Right cardiac atrium (tissue), 5 donors: ENCODE results near the gene SFTA2. TPM values are rescaled to one million over a fixed set of nuclear protein-coding genes. Genes with fewer than 3 reads are reported as not detected.
A peak's percentile ranks its signal among the peaks of the same experiment; 100 is the strongest.
"Not testable (repeated sequence)": the region's sequence is repeated elsewhere in the genome, so short reads cannot be mapped to it uniquely, and the experiment has no call there.

Source experiments
- ATAC-seq, 2 donors: fragments of 200-7000 bp; cut with Tn5 transposase; one replicate each; pipeline versions ENCODE4 v1.8.0 to v1.9.1; 2020; ENCODE audit warnings: moderate library complexity in 2 of 2, mild to moderate bottlenecking in 1 of 2
- DNase-seq, 3 donors: peaks; one replicate each; pipeline ENCODE4 v3.0.0-alpha.2; 2020
- H3K27ac ChIP-seq: one replicate; pipeline ENCODE4 v1.5.1; 2013; ENCODE audit warnings: mild to moderate bottlenecking, low read length, control low read depth, moderate library complexity
- H3K27me3 ChIP-seq: one replicate; pipeline ENCODE4 v1.6.1; 2013; ENCODE audit not compliant: control insufficient read depth, insufficient read depth
- H3K4me1 ChIP-seq: one replicate; pipeline ENCODE4 v1.6.1; 2013; ENCODE audit warnings: low read length; ENCODE audit not compliant: control insufficient read depth, insufficient read depth
- H3K4me3 ChIP-seq: one replicate; pipeline ENCODE4 v1.5.1; 2013; ENCODE audit warnings: low read length, control low read depth
- H3K9me3 ChIP-seq: one replicate; pipeline ENCODE4 v1.6.1; 2013; ENCODE audit warnings: low read length; ENCODE audit not compliant: control insufficient read depth
- WGBS: extraction: QIAGEN DNeasy Blood & Tissue Kit; methylation state at CpG from one replicate; pipeline ENCODE4 v1.1.7; 2013; 5-methylcytosine and 5-hydroxymethylcytosine counted together
- intact Hi-C, 4 donors: fragments of 100-400 bp; cut with DNase I; formaldehyde crosslinking; loops; one replicate each; pipeline versions ENCODE4 v1.11.0 to v1.14.0; 2022 to 2023
- polyA plus RNA-seq: library from polyadenylated mRNA; stranded (reverse); fragments of 200-250 nt; gene quantifications from one replicate; pipeline ENCODE4 v1.2.3, GENCODE V29; 2013
- total RNA-seq, 4 donors: library from RNA; stranded (reverse); fragmentation: NEBNext Ultra II Directional; extraction: Animal tissue kit (Norgen Biotek cat#: 25700); gene quantifications; one replicate each; pipeline ENCODE4 v1.2.1, GENCODE V29; 2021
- donor health status: healthy with polysubstance abuse.
- donor health status: DM: no; HTN: yes; CAD: no.
- donor health status: DM: no; HTN: no; CAD: no.
- donor health status: DM: no; HTN: yes; CAD: no; lungs with severe emphysema.
- donor health status: DM: yes; HTN: yes; CAD: no.

SFTA2 gene
- total and polyA plus RNA-seq, 5 donors, result 0.45 TPM; not detected in 4

GRCh38 chr6:30926644-30927043, 5.3 kb downstream of the SFTA2 start:
- intact Hi-C loops, result no loop called here
- peak; percentile 41 to 74 for ATAC-seq

GRCh38 chr6:30924040-30924627, 7.8 kb downstream of the SFTA2 start:
- not testable (repeated sequence) for H3K9me3 ChIP-seq, H3K27me3 ChIP-seq, H3K4me3 ChIP-seq, H3K4me1 ChIP-seq, H3K27ac ChIP-seq
- ATAC-seq (peak in 1 of 2 donors; percentile 57), DNase-seq (peak in 2 of 3 donors; percentile 47 to 57)
- WGBS, result 79% methylated on average over 9 of the region's 9 CpGs
- intact Hi-C loops, result loop anchor here in 1 of 4 donors (5.0 kb wide), 1 partner anchor 138 kb away; no protein-coding TSS in a partner anchor

More at GRCh38 chr6:30926644-30927043, 5.3 kb downstream of the SFTA2 start:
- 80% methylated on average over 4 of the region's 4 CpGs for WGBS
- no peaks in the 10 kb centered on the region for H3K4me1 ChIP-seq
- peak overlapping the region; percentile 48 for H3K27ac ChIP-seq
- no peak overlapping the region for H3K4me3 ChIP-seq
- peak in 1 of 3 donors; percentile 40 for DNase-seq
- no peaks in the 10 kb centered on the region for H3K27me3 ChIP-seq
- H3K9me3 ChIP-seq, result no peaks in the 10 kb centered on the region

- DNase-seq (no peak), ATAC-seq (no peak)
- H3K27me3 ChIP-seq, result no peaks in the 10 kb centered on the region
- H3K4me1 ChIP-seq, result no peaks in the 10 kb centered on the region
- WGBS, result 93% methylated on average over 7 of the region's 7 CpGs
- intact Hi-C loops, result loop anchor here in 1 of 4 donors (5.0 kb wide), 1 partner anchor 140 kb away; no protein-coding TSS in a partner anchor
- H3K27ac ChIP-seq, result no peak overlapping the region
- no peak overlapping the region for H3K4me3 ChIP-seq
- no peaks in the 10 kb centered on the region for H3K9me3 ChIP-seq
These were observed 9.5 kb downstream of the SFTA2 start for GRCh38 chr6:30922447-30922852.

GRCh38 chr6:30918670-30919069, 13.3 kb downstream of the SFTA2 start:
- Histone ChIP-seq H3K27ac (no peak overlapping the region), H3K9me3 (no peaks in the 10 kb centered on the region), H3K4me3 (no peak overlapping the region), H3K27me3 (no peaks in the 10 kb centered on the region), H3K4me1 (peaks cover 2% of the 10 kb centered on the region)
- no peak for ATAC-seq
- intact Hi-C loops, result loop anchor here in 2 of 4 donors (5.0 to 10.0 kb wide), 3 partner anchors 154 to 174 kb away; partner anchors contain the start of genes FLOT1 (in 1 of the 2) and IER3 (in 1 of the 2)
- WGBS, result 93% methylated on average over 8 of the region's 8 CpGs
- no peak for DNase-seq

GRCh38 chr6:30917487-30917886, 14.5 kb downstream of the SFTA2 start:
- intact Hi-C loops, result loop anchor here in 2 of 4 donors (5.0 to 10.0 kb wide), 3 partner anchors 155 to 173 kb away; partner anchors contain the start of genes FLOT1 (in 1 of the 2) and IER3 (in 1 of the 2)
- Histone ChIP-seq H3K4me3 (no peak overlapping the region), H3K4me1 (peaks cover 2% of the 10 kb centered on the region), H3K9me3 (no peaks in the 10 kb centered on the region), H3K27me3 (no peaks in the 10 kb centered on the region), H3K27ac (no peak overlapping the region)
- peak in 1 of 3 donors; percentile 40 for DNase-seq
- WGBS, result 91% methylated on average over 8 of the region's 8 CpGs
- no peak for ATAC-seq

GRCh38 chr6:30917041-30917440, 14.9 kb downstream of the SFTA2 start:
- DNase-seq (no peak), ATAC-seq (no peak)
- Histone ChIP-seq H3K27ac (no peak overlapping the region), H3K4me3 (no peak overlapping the region), H3K4me1 (peaks cover 2% of the 10 kb centered on the region), H3K27me3 (no peaks in the 10 kb centered on the region), H3K9me3 (no peaks in the 10 kb centered on the region)
- WGBS, result 92% methylated on average over 7 of the region's 7 CpGs
- intact Hi-C loops, result loop anchor here in 2 of 4 donors (5.0 to 10.0 kb wide), 3 partner anchors 155 to 172 kb away; partner anchors contain the start of genes FLOT1 (in 1 of the 2) and IER3 (in 1 of the 2)

GRCh38 chr6:30915591-30915946, 16.4 kb downstream of the SFTA2 start:
- Histone ChIP-seq H3K4me1 (peaks cover 2% of the 10 kb centered on the region), H3K27ac (peak overlapping the region; percentile 76), H3K9me3 (no peaks in the 10 kb centered on the region), H3K4me3 (no peak overlapping the region), H3K27me3 (no peaks in the 10 kb centered on the region)
- intact Hi-C loops, result loop anchor here in 3 of 4 donors (2.0 to 10.0 kb wide), 4 partner anchors 153 to 171 kb away; partner anchors contain the start of genes FLOT1 (in 1 of the 3) and IER3 (in 1 of the 3)
- peak; percentile 21 to 26 for ATAC-seq
- peak in 1 of 3 donors; percentile 63 for DNase-seq
- WGBS, result 17% methylated on average over 5 of the region's 5 CpGs

- ATAC-seq (peak in 1 of 2 donors; percentile 3), DNase-seq (peak in 1 of 3 donors; percentile 42)
- H3K4me3 ChIP-seq, result peak overlapping the region; percentile 37
- H3K27me3 ChIP-seq, result no peaks in the 10 kb centered on the region
- intact Hi-C loops, result loop anchor here in 3 of 4 donors (2.0 to 10.0 kb wide), 4 partner anchors 154 to 170 kb away; partner anchors contain the start of genes FLOT1 (in 1 of the 3) and IER3 (in 1 of the 3)
- 37% methylated on average over 17 of the region's 17 CpGs for WGBS
- peak overlapping the region; percentile 76 for H3K27ac ChIP-seq
- peaks cover 2% of the 10 kb centered on the region for H3K4me1 ChIP-seq
- H3K9me3 ChIP-seq, result no peaks in the 10 kb centered on the region
These were observed 16.9 kb downstream of the SFTA2 start for GRCh38 chr6:30914854-30915590.

- peaks cover 2% of the 10 kb centered on the region for H3K4me1 ChIP-seq
- peak within 1 kb of the TSS; percentile 37 for H3K4me3 ChIP-seq
- no peaks in the 10 kb centered on the region for H3K27me3 ChIP-seq
- peak; percentile 97 for ATAC-seq
- intact Hi-C loops, result loop anchor here in 3 of 4 donors (2.0 to 10.0 kb wide), 3 partner anchors 155 to 169 kb away; partner anchors contain the start of genes FLOT1 (in 1 of the 3) and IER3 (in 1 of the 3)
- under 1% methylated on average over 52 of the region's 52 CpGs for whole genome bisulfite sequencing
- no peaks in the 10 kb centered on the region for H3K9me3 ChIP-seq
- peak within 1 kb of the TSS; percentile 76 for H3K27ac ChIP-seq
- peak; percentile 89 to 97 (median 96) for DNase-seq
These were observed 17.7 kb downstream of the SFTA2 start, which contains the start of gene VARS2 for GRCh38 chr6:30914076-30914853. Gene VARS2 (plus strand): TSS chr6:30914238. CDS start chr6:30914837, 599 bp downstream.

GRCh38 chr6:30913721-30914075, 18.3 kb downstream of the SFTA2 start:
- peak; percentile 55 to 56 for ATAC-seq
- Histone ChIP-seq H3K27ac (peak overlapping the region; percentile 71), H3K4me3 (peak overlapping the region; percentile 37), H3K9me3 (no peaks in the 10 kb centered on the region), H3K4me1 (peaks cover 5% of the 10 kb centered on the region), H3K27me3 (no peaks in the 10 kb centered on the region)
- 5% methylated on average over 31 of the region's 31 CpGs for WGBS
- intact Hi-C loops, result loop anchor here in 3 of 4 donors (2.0 to 10.0 kb wide), 3 partner anchors 155 to 169 kb away; partner anchors contain the start of genes FLOT1 (in 1 of the 3) and IER3 (in 1 of the 3)
- no peak for DNase-seq
